ENCODE measurements around the gene RFTN1.

RFTN1 gene

GRCh38 chr3:16484984-16485383 lies 28.5 kb downstream of the RFTN1 start:
- no peak for DNase-seq

GRCh38 chr3:16484216-16484615 lies 29.3 kb downstream of the RFTN1 start:
- DNase-seq: no peak

GRCh38 chr3:16482770-16483531 lies 30.5 kb downstream of the RFTN1 start:
- peak; percentile 6 for DNase-seq

- DNase-seq: no peak
Observed at GRCh38 chr3:16482194-16482769, 31.2 kb downstream of the RFTN1 start.

- DNase-seq: no peak
Observed at GRCh38 chr3:16481546-16481897, 32.0 kb downstream of the RFTN1 start.

GRCh38 chr3:16480861-16481545 lies 32.5 kb downstream of the RFTN1 start:
- DNase-seq: no peak

- DNase-seq: no peak
Observed at GRCh38 chr3:16478516-16478915, 35.0 kb downstream of the RFTN1 start.

GRCh38 chr3:16477521-16477920 lies 36.0 kb downstream of the RFTN1 start:
- DNase-seq: no peak

- DNase-seq: no peak
Observed at GRCh38 chr3:16477056-16477455, 36.4 kb downstream of the RFTN1 start.

- DNase-seq: no peak
Observed at GRCh38 chr3:16476636-16477035, 36.9 kb downstream of the RFTN1 start.

GRCh38 chr3:16475766-16476165 lies 37.7 kb downstream of the RFTN1 start:
- DNase-seq: no peak

GRCh38 chr3:16474920-16475319 lies 38.6 kb downstream of the RFTN1 start:
- no peak for DNase-seq

- no peak for DNase-seq
Observed at GRCh38 chr3:16474216-16474615, 39.3 kb downstream of the RFTN1 start.

GRCh38 chr3:16472593-16472992 lies 40.9 kb downstream of the RFTN1 start:
- DNase-seq: no peak

GRCh38 chr3:16471897-16472296 lies 41.6 kb downstream of the RFTN1 start:
- no peak for DNase-seq

GRCh38 chr3:16470590-16470989 lies 42.9 kb downstream of the RFTN1 start:
- DNase-seq: no peak

- no peak for DNase-seq
Observed at GRCh38 chr3:16468336-16469098, 45.0 kb downstream of the RFTN1 start.

GRCh38 chr3:16468002-16468335 lies 45.5 kb downstream of the RFTN1 start:
- DNase-seq: no peak

- DNase-seq: peak; percentile 21
Observed at GRCh38 chr3:16467393-16467792, 46.1 kb downstream of the RFTN1 start.

- DNase-seq: no peak
Observed at GRCh38 chr3:16466822-16467221, 46.7 kb downstream of the RFTN1 start.

- DNase-seq: no peak
Observed at GRCh38 chr3:16464511-16465148, 48.9 kb downstream of the RFTN1 start.

GRCh38 chr3:16463914-16464313 lies 49.6 kb downstream of the RFTN1 start:
- DNase-seq: no peak

GRCh38 chr3:16463119-16463518 lies 50.4 kb downstream of the RFTN1 start:
- no peak for DNase-seq
